Measurements from ENCODE around the gene KRTAP5-9. TPM values are rescaled to one million over a fixed set of nuclear protein-coding genes. Genes with fewer than 3 reads are reported as not detected.
"Not testable (repeated sequence)": the region's sequence is repeated elsewhere in the genome, so short reads cannot be mapped to it uniquely, and the experiment has no call there.

KRTAP5-9 gene
- total RNA-seq, 1 donor from 2014 or later = 0.53 TPM

DNA sequence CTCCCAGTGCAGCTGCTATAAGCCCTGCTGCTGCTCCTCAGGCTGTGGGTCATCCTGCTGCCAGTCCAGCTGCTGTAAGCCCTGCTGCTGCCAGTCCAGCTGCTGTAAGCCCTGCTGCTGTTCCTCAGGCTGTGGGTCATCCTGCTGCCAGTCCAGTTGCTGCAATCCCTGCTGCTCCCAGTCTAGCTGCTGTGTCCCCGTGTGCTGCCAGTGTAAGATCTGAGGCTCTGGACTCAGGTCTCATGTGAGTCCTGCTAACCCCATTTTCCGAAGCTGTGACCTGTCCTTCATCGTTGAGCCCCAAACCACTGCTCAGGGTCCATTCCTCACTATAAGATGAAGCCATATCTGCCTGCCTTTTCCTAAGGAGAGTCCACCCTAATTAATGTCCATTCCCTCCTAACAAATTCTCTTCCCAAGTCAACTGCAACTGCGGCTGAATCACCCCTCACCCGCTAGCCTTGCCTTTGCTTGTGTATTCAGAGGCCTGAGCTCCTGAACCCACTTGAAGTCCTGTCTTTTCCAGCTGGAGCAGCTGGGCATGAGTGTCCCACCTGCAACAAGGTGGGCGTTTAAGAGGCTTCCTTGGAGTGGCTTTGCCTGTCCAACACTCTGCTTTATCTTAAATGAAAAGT, 20.5 kb upstream of the KRTAP5-9 start:
- peaks cover 3% of the 10 kb centered on the region for H3K27me3 Mint-ChIP-seq
- no peak overlapping the region for H3K4me3 Mint-ChIP-seq
- H3K36me3 Mint-ChIP-seq (ENCODE audit: low read depth) = no peaks in the 10 kb centered on the region
- TF ChIP-seq, protein P1, sequence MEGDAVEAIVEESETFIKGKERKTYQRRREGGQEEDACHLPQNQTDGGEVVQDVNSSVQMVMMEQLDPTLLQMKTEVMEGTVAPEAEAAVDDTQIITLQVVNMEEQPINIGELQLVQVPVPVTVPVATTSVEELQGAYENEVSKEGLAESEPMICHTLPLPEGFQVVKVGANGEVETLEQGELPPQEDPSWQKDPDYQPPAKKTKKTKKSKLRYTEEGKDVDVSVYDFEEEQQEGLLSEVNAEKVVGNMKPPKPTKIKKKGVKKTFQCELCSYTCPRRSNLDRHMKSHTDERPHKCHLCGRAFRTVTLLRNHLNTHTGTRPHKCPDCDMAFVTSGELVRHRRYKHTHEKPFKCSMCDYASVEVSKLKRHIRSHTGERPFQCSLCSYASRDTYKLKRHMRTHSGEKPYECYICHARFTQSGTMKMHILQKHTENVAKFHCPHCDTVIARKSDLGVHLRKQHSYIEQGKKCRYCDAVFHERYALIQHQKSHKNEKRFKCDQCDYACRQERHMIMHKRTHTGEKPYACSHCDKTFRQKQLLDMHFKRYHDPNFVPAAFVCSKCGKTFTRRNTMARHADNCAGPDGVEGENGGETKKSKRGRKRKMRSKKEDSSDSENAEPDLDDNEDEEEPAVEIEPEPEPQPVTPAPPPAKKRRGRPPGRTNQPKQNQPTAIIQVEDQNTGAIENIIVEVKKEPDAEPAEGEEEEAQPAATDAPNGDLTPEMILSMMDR (IDR thresholded peaks at IDR 0.05) = no peak
- DNase-seq = no peak
- no peaks in the 10 kb centered on the region for H3K9me3 Mint-ChIP-seq
- no peaks in the 10 kb centered on the region for H3K4me1 Mint-ChIP-seq
- no peak overlapping the region for H3K27ac Mint-ChIP-seq
- ATAC-seq (ENCODE audit: low read depth) = no peak
- ChIA-PET CTCF (no interaction called here), POLR2A (no interaction called here)
- intact Hi-C loops (cut with micrococcal nuclease) = no loop called here

GRCh38 chr11:71530602-71531001, 17.6 kb upstream of the KRTAP5-9 start:
- no peak overlapping the region for H3K27ac Mint-ChIP-seq
- peaks cover 3% of the 10 kb centered on the region for H3K27me3 Mint-ChIP-seq
- no peak overlapping the region for H3K4me3 Mint-ChIP-seq
- H3K36me3 Mint-ChIP-seq (ENCODE audit: low read depth) = no peaks in the 10 kb centered on the region
- ChIA-PET CTCF (no interaction called here), POLR2A (no interaction called here)
- no peaks in the 10 kb centered on the region for H3K4me1 Mint-ChIP-seq
- DNase-seq (no peak), ATAC-seq (ENCODE audit: low read depth) (no peak)
- intact Hi-C loops (cut with micrococcal nuclease) = no loop called here
- TF ChIP-seq, protein P1 (IDR thresholded peaks at IDR 0.05) = no peak
- no peaks in the 10 kb centered on the region for H3K9me3 Mint-ChIP-seq

- Mint-ChIP-seq H3K27me3 (peaks cover 3% of the 10 kb centered on the region), H3K4me3 (no peak overlapping the region), H3K36me3 (ENCODE audit: low read depth) (no peaks in the 10 kb centered on the region), H3K9me3 (no peaks in the 10 kb centered on the region), H3K4me1 (no peaks in the 10 kb centered on the region), H3K27ac (no peak overlapping the region)
- DNase-seq (no peak), ATAC-seq (ENCODE audit: low read depth) (no peak)
- intact Hi-C loops (cut with micrococcal nuclease) = no loop called here
- CTCF ChIA-PET = no interaction called here
- TF ChIP-seq, protein P1 (IDR thresholded peaks at IDR 0.05) = no peak
- POLR2A ChIA-PET = no interaction called here
These were observed 16.1 kb upstream of the KRTAP5-9 start for GRCh38 chr11:71532036-71532610.

- H3K36me3 Mint-ChIP-seq (ENCODE audit: low read depth); H3K4me1 Mint-ChIP-seq; H3K27me3 Mint-ChIP-seq; ATAC-seq (ENCODE audit: low read depth); H3K9me3 Mint-ChIP-seq; POLR2A ChIA-PET; DNase-seq; H3K4me3 Mint-ChIP-seq; CTCF ChIA-PET; H3K27ac Mint-ChIP-seq; intact Hi-C loops (cut with micrococcal nuclease): not testable (repeated sequence)
These were observed 13.3 kb upstream of the KRTAP5-9 start for GRCh38 chr11:71534711-71535608.

DNA sequence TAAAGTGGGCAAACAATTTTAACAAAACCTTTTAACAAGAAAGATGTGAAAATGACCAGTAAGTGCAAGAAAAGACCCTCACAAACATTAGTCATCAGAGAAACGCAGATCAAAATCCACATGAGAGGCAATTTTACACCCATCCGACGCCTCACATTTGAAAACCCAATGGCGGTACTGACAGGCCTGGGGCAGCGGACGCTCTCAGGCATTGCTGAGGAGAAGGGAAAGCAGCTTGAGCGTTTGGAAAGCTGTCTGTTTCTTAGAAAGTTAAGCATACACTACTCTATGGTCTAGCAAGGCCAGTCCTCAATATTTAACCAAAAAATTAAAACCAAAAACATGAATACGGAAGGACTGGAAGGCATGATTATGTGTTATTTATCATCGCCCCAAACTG, 12.4 kb upstream of the KRTAP5-9 start:
- POLR2A ChIA-PET = no interaction called here
- intact Hi-C loops (cut with micrococcal nuclease) = no loop called here
- H3K27ac Mint-ChIP-seq = no peak overlapping the region
- no peaks in the 10 kb centered on the region for H3K36me3 Mint-ChIP-seq (ENCODE audit: low read depth)
- CTCF ChIA-PET = no interaction called here
- ATAC-seq (ENCODE audit: low read depth) = no peak
- peaks cover 2% of the 10 kb centered on the region for H3K27me3 Mint-ChIP-seq
- no peak for DNase-seq
- TF ChIP-seq, protein P1 (IDR thresholded peaks at IDR 0.05) = no peak
- H3K4me1 Mint-ChIP-seq = no peaks in the 10 kb centered on the region
- peaks cover 3% of the 10 kb centered on the region for H3K9me3 Mint-ChIP-seq
- H3K4me3 Mint-ChIP-seq = no peak overlapping the region
